Astrocyte (in vitro differentiated cells and primary cell): ENCODE measurements around the gene EDNRA. TPM values are rescaled to one million over a fixed set of nuclear protein-coding genes. Genes with fewer than 3 reads are reported as not detected.

Experiments used
- DNase-seq: peaks from one replicate; pipeline ENCODE4 v3.0.0-alpha.2; 2010; ENCODE audit warnings: low read depth
- FAIRE-seq: peaks from 2 replicates; lab custom pipeline; 2011; peaks lifted over from hg19 to GRCh38; lab: Jason Lieb, UNC
- H2AFZ ChIP-seq: 2 replicates; pipeline ENCODE4 v1.6.0; 2012; ENCODE audit warnings: low read depth, low read length, inconsistent platforms
- H3K27ac ChIP-seq: 2 replicates; pipeline ENCODE4 v1.5.1; 2011; ENCODE audit warnings: low read depth, low read length, inconsistent platforms
- H3K27me3 ChIP-seq: 2 replicates; pipeline ENCODE4 v1.6.0; 2011; ENCODE audit warnings: low read length, inconsistent platforms; ENCODE audit not compliant: insufficient read depth
- H3K36me3 ChIP-seq: 2 replicates; pipeline ENCODE4 v1.5.1; 2011; ENCODE audit warnings: low read length, inconsistent platforms; ENCODE audit not compliant: insufficient read depth
- H3K4me1 ChIP-seq: 2 replicates; pipeline ENCODE4 v1.5.1; 2011; ENCODE audit warnings: low read length, inconsistent platforms; ENCODE audit not compliant: insufficient read depth
- H3K4me2 ChIP-seq: 2 replicates; pipeline ENCODE4 v1.6.0; 2012; ENCODE audit warnings: low read length, inconsistent platforms
- H3K4me3 ChIP-seq: 2 replicates; pipeline ENCODE4 v1.5.1; 2011; ENCODE audit warnings: low read depth, mild to moderate bottlenecking, low read length, inconsistent platforms; ENCODE audit not compliant: insufficient read depth
- H3K79me2 ChIP-seq: 2 replicates; pipeline ENCODE4 v1.6.0; 2012; ENCODE audit warnings: mild to moderate bottlenecking, low read length, inconsistent platforms; ENCODE audit not compliant: insufficient read depth
- H3K9ac ChIP-seq: 2 replicates; pipeline ENCODE4 v1.6.0; 2012; ENCODE audit warnings: mild to moderate bottlenecking, low read length, inconsistent platforms
- H3K9me3 ChIP-seq: 2 replicates; pipeline ENCODE4 v1.5.1; 2012; ENCODE audit warnings: low read depth, mild to moderate bottlenecking, low read length, inconsistent platforms; ENCODE audit not compliant: insufficient read depth
- H4K20me1 ChIP-seq: 2 replicates; pipeline ENCODE4 v1.6.0; 2012; ENCODE audit warnings: low read length, inconsistent platforms; ENCODE audit not compliant: insufficient read depth
- H3K27ac Mint-ChIP-seq: one replicate; pipeline ENCODE4 v1.8.0; 2021; ENCODE audit warnings: mild to moderate bottlenecking, mixed read lengths; ENCODE audit not compliant: unreplicated experiment
- H3K27me3 Mint-ChIP-seq: one replicate; pipeline ENCODE4 v1.8.0; 2021; ENCODE audit warnings: low read depth, mixed read lengths; ENCODE audit not compliant: unreplicated experiment
- H3K36me3 Mint-ChIP-seq: one replicate; pipeline ENCODE4 v1.8.0; 2021; ENCODE audit warnings: low read depth, mixed read lengths; ENCODE audit not compliant: unreplicated experiment
- H3K4me1 Mint-ChIP-seq: one replicate; pipeline ENCODE4 v1.8.0; 2021; ENCODE audit warnings: low read depth, mixed read lengths; ENCODE audit not compliant: unreplicated experiment
- H3K4me3 Mint-ChIP-seq: one replicate; pipeline ENCODE4 v1.8.0; 2021; ENCODE audit warnings: mild to moderate bottlenecking, moderate library complexity, mixed read lengths; ENCODE audit not compliant: unreplicated experiment
- H3K9me3 Mint-ChIP-seq: one replicate; pipeline ENCODE4 v1.8.0; 2021; ENCODE audit warnings: mild to moderate bottlenecking, mixed read lengths; ENCODE audit not compliant: unreplicated experiment
- CTCF ChIP-seq: IDR thresholded peaks from 2 replicates; pipeline ENCODE4 v1.5.1; 2011; ENCODE audit warnings: low read depth, mild to moderate bottlenecking, inconsistent platforms, low read length, moderate library complexity; ENCODE audit not compliant: insufficient read depth
- EZH2 ChIP-seq: IDR thresholded peaks from 2 replicates; pipeline ENCODE4 v1.6.1; 2012; ENCODE audit warnings: mild to moderate bottlenecking, low read length, inconsistent platforms; ENCODE audit not compliant: insufficient read depth
- total RNA-seq: library from RNA; stranded (reverse); gene quantifications from 2 replicates; pipeline ENCODE4 v1.2.1, GENCODE V29; 2021

EDNRA gene
- total RNA-seq, 1 donor from 2014 or later = 6.4 TPM

DNA sequence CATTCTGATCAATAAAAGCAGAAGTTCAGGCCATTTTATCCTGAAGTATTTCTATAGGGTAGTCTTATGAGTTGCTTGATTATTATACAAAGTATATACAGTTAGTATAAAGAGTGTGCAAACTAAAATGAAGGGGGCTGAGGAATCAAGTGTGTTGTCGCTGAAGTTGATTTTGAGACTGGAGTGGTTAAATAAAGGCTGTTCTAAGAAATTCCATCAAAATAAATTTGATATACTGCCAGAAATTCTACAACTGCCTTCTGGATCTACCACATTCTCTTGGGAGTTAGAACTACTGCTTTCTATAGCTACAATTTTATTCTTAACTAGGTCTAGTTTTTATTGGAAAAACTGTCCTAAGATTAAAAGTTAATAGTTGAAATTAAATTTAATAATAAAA, 12.4 kb downstream of the EDNRA start:
- peaks cover 28% of the 10 kb centered on the region for H3K4me1 Mint-ChIP-seq
- H3K4me3 Mint-ChIP-seq = no peak overlapping the region
- H3K9me3 ChIP-seq = no peaks in the 10 kb centered on the region
- TF ChIP-seq CTCF (no peak), EZH2 (no peak)
- no peak overlapping the region for H2AFZ ChIP-seq
- peak overlapping the region; percentile 66 for H3K9ac ChIP-seq
- peak overlapping the region; percentile 66 for H3K4me2 ChIP-seq
- no peaks in the 10 kb centered on the region for H3K27me3 ChIP-seq
- peak overlapping the region; percentile 37 for H3K27ac Mint-ChIP-seq
- peaks cover 49% of the 10 kb centered on the region for H3K79me2 ChIP-seq
- no peaks in the 10 kb centered on the region for H3K36me3 Mint-ChIP-seq
- H3K27ac ChIP-seq = peak overlapping the region; percentile 84
- H3K27me3 Mint-ChIP-seq = peaks cover 1% of the 10 kb centered on the region
- peaks cover 29% of the 10 kb centered on the region for H3K4me1 ChIP-seq
- H4K20me1 ChIP-seq = no peaks in the 10 kb centered on the region
- H3K36me3 ChIP-seq = no peaks in the 10 kb centered on the region
- DNase-seq (no peak), FAIRE-seq (no peak)
- no peak overlapping the region for H3K4me3 ChIP-seq
- peaks cover 4% of the 10 kb centered on the region for H3K9me3 Mint-ChIP-seq

- FAIRE-seq (no peak), DNase-seq (no peak)
- no peaks in the 10 kb centered on the region for H3K27me3 ChIP-seq
- H3K4me3 ChIP-seq = no peak overlapping the region
- H3K4me2 ChIP-seq = no peak overlapping the region
- H2AFZ ChIP-seq = no peak overlapping the region
- TF ChIP-seq CTCF (no peak), EZH2 (no peak)
- no peaks in the 10 kb centered on the region for H3K36me3 Mint-ChIP-seq
- no peaks in the 10 kb centered on the region for H4K20me1 ChIP-seq
- no peak overlapping the region for H3K9ac ChIP-seq
- H3K4me1 Mint-ChIP-seq = peaks cover 24% of the 10 kb centered on the region
- no peaks in the 10 kb centered on the region for H3K36me3 ChIP-seq
- H3K4me3 Mint-ChIP-seq = no peak overlapping the region
- H3K9me3 Mint-ChIP-seq = peaks cover 4% of the 10 kb centered on the region
- H3K79me2 ChIP-seq = peaks cover 51% of the 10 kb centered on the region
- H3K9me3 ChIP-seq = no peaks in the 10 kb centered on the region
- H3K4me1 ChIP-seq = peaks cover 31% of the 10 kb centered on the region
- H3K27ac Mint-ChIP-seq = peak overlapping the region; percentile 29
- H3K27ac ChIP-seq = no peak overlapping the region
- H3K27me3 Mint-ChIP-seq = peaks cover 1% of the 10 kb centered on the region
These were observed 13.4 kb downstream of the EDNRA start for GRCh38 chr4:147494301-147494700.

DNA sequence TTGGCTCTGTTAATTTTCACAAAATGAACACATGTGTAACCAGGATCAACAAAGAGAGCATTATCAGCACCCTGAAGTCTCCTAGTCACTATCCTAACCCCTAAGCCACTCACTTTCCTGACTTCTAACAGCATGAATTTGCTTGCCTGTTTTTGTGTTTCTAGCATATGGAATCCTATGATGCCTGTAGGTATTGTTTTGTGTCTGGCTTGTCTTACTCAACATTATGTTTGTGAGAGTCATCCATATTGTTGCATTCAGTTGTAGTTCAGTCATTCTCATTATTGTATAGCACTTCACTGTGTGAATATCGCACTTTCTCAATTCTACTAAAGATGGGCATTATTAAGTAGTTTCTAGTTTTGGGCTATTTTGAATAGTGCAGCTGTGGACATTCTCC, 15.6 kb downstream of the EDNRA start:
- Histone ChIP-seq H3K4me1 (peaks cover 31% of the 10 kb centered on the region), H3K79me2 (peaks cover 33% of the 10 kb centered on the region), H3K27ac (no peak overlapping the region), H3K4me2 (no peak overlapping the region), H3K9ac (no peak overlapping the region), H3K4me3 (no peak overlapping the region), H3K27me3 (no peaks in the 10 kb centered on the region), H3K9me3 (no peaks in the 10 kb centered on the region), H3K36me3 (no peaks in the 10 kb centered on the region), H4K20me1 (no peaks in the 10 kb centered on the region), H2AFZ (no peak overlapping the region)
- Mint-ChIP-seq H3K27ac (no peak overlapping the region), H3K9me3 (peaks cover 2% of the 10 kb centered on the region), H3K27me3 (peaks cover 1% of the 10 kb centered on the region), H3K4me3 (no peak overlapping the region), H3K36me3 (no peaks in the 10 kb centered on the region), H3K4me1 (peaks cover 23% of the 10 kb centered on the region)
- FAIRE-seq = no peak
- no peak for TF ChIP-seq EZH2
- TF ChIP-seq CTCF = no peak
- no peak for DNase-seq
